Fibroblast of villous mesenchyme (primary cell): ENCODE measurements around the gene PID1. TPM values are rescaled to one million over a fixed set of nuclear protein-coding genes. Genes with fewer than 3 reads are reported as not detected.

Experiments
- DNase-seq: peaks from one replicate; pipeline ENCODE4 v3.0.0-alpha.2; 2010; ENCODE audit warnings: low read depth
- H3K4me3 ChIP-seq: 2 replicates; pipeline ENCODE4 v1.5.1; 2011; ENCODE audit warnings: low read depth, mild to moderate bottlenecking, low read length
- CTCF ChIP-seq: IDR thresholded peaks from 2 replicates; pipeline ENCODE4 v1.5.1; 2012; ENCODE audit warnings: low read depth, mild to moderate bottlenecking, low read length; ENCODE audit not compliant: insufficient read depth
- total RNA-seq: library from RNA; depleted of rRNA; stranded (reverse); fragments of >200 nt; gene quantifications from 2 replicates; pipeline ENCODE4 v1.2.3, GENCODE V29; 2012

The PID1 gene
- total RNA-seq, 1 donor, result 12.1 TPM

GRCh38 chr2:229252996-229253395, 18.1 kb downstream of the PID1 start:
- DNase-seq, result no peak
- TF ChIP-seq CTCF, result no peak
- no peak overlapping the region for H3K4me3 ChIP-seq

- no peak for DNase-seq
- no peak for TF ChIP-seq CTCF
- no peak overlapping the region for H3K4me3 ChIP-seq
Observed at GRCh38 chr2:229252280-229252679, 18.8 kb downstream of the PID1 start.

GRCh38 chr2:229249536-229249935, 21.6 kb downstream of the PID1 start:
- DNase-seq, result no peak
- H3K4me3 ChIP-seq, result no peak overlapping the region
- no peak for TF ChIP-seq CTCF

GRCh38 chr2:229246334-229246733, 24.8 kb downstream of the PID1 start:
- DNase-seq, result no peak
- TF ChIP-seq CTCF, result no peak
- H3K4me3 ChIP-seq, result no peak overlapping the region

GRCh38 chr2:229244975-229245374, 26.1 kb downstream of the PID1 start:
- no peak overlapping the region for H3K4me3 ChIP-seq
- TF ChIP-seq CTCF, result no peak
- no peak for DNase-seq

GRCh38 chr2:229243890-229244560, 27.1 kb downstream of the PID1 start:
- no peak overlapping the region for H3K4me3 ChIP-seq
- DNase-seq, result peak; percentile 31
- no peak for TF ChIP-seq CTCF

- no peak overlapping the region for H3K4me3 ChIP-seq
- TF ChIP-seq CTCF, result no peak
- DNase-seq, result no peak
Observed at GRCh38 chr2:229240984-229241491, 30.0 kb downstream of the PID1 start.
